Activated CD4-positive, alpha-beta T cell treated with anti-CD3 and anti-CD28 coated beads, Interleukin-2, amount 50 U/mL, for 48 hours (primary cell): ENCODE data around the gene ATP5MC2.
"Not testable (repeated sequence)": the region's sequence is repeated elsewhere in the genome, so short reads cannot be mapped to it uniquely, and the experiment has no call there.

Experiments
- DNase-seq, 2 experiments: peaks; one replicate each; pipeline ENCODE4 v3.0.0-alpha.2; 2020

The ATP5MC2 gene

DNA sequence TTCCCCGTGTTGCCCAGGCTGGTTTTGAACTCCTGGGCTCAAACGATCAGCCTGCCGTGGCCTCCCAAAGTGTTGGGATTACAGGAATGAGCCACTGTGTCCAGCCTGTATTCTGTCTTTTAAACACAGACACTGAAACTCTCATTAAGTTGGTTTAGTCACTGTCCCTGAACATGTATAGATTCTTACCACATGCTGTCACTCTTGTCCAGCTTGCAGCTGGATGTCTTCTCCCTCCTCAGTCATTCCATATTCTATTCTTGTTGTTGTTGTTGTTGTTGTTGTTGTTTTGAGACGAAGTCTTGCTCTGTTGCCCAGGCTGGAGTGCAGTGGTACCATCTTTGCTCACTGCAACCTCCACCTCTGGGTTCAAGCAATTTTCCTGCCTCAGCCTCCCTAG is 12.3 kb upstream of the ATP5MC2 start:
- no peak for DNase-seq

DNA sequence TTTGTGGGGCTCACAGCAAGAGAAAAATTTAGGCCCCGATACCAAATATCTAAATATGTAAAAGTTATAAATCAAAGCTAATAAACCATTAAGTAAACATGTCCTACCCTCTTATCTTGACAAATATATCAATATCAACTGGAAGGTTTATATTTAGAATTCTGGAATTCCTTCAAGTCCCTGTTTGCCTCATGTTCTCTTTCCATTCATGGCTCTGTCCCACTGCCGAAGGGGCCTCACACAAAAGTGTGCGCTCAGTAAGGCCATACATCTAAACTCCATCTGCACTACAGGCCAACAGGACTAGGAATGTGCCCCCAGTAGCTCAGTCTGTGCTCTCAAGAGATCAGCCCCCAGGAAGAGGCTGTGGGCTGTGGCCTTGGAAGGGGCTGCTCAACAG is 10.6 kb upstream of the ATP5MC2 start:
- DNase-seq = no peak

DNA sequence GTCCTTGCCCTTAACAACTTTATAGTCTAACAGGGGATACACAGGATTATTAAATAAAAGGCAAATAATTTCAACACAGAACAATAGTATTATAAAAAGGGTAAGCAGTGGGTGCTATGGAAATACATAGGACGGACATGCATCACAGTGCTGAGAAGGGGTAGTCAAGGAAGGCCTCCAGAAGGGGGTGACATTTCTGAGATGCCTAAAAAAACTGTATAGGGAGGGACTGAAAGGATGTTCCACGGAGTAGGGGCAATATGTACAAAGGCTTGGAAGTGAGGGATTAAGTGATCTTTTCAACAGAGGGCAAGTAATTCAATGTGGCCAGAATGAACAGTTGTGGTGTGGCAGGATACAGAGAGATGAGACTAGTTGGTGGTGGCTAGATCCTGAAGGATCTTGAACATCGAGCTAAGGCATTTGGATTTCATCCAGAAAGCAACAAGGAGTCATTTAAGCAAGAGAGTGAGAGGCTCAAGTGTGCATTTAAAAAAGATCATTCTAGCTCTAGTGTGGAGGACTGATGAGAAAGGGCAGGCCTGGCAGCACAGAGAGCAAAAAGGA is 8.9 kb upstream of the ATP5MC2 start:
- DNase-seq = no peak

GRCh38 chr12:53683983-53684382 is 8.1 kb upstream of the ATP5MC2 start:
- no peak for DNase-seq

- no peak for DNase-seq
Observed at GRCh38 chr12:53683494-53683893, 7.6 kb upstream of the ATP5MC2 start.

DNA sequence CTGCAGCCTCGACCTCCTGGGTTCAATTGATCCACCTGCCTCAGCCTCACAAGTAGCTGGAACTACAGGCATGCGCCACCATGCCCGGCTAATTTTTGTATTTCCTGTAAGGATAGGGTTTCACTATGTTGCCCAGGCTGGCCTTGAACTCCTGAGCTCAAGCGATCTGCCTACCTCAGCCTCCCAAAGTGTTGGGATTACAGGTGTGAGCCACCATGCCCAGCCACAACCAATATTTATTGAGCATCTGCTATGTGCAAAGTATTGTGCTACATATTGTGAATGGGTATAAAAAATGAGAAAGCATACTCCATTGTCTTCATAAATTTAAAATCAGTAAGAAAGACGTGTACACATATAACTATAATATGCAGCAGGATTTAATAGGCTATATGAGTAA is 4.2 kb upstream of the ATP5MC2 start:
- DNase-seq = not testable (repeated sequence)

GRCh38 chr12:53677800-53678148 is 1.9 kb upstream of the ATP5MC2 start:
- no peak for DNase-seq

GRCh38 chr12:53677016-53677799 is 1.3 kb upstream of the ATP5MC2 start:
- no peak for DNase-seq

GRCh38 chr12:53676656-53677015 is 753 bp upstream of the ATP5MC2 start:
- DNase-seq = peak in 1 of 2 experiments; percentile 38

- DNase-seq = no peak
Observed at GRCh38 chr12:53674977-53675700, 744 bp downstream of the ATP5MC2 start.

DNA sequence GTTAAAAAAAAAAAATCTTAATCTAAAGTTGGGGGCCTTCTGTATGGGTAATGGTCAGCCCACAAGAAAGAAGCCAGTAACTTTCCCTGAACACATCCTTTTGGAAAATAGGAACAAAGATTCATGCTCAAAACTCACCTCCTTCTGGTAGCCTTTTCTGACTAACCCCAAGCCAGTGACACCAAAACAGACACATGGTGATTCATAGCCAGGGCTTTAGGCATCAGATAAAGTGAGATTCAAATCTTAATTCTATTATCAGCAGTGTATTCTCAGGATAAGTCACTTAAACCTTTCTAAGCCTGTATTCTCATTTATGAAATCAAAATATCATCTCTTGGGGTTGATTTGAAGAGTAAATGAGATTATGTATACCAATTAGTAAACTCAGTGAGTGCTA is 4.9 kb downstream of the ATP5MC2 start:
- no peak for DNase-seq

- no peak for DNase-seq
Observed at GRCh38 chr12:53670308-53670707, 5.6 kb downstream of the ATP5MC2 start.

- DNase-seq = no peak
Observed at GRCh38 chr12:53667080-53667479, 8.8 kb downstream of the ATP5MC2 start.

- no peak for DNase-seq
Observed at GRCh38 chr12:53664936-53665335, 10.9 kb downstream of the ATP5MC2 start.

GRCh38 chr12:53664191-53664590 is 11.7 kb downstream of the ATP5MC2 start:
- DNase-seq = no peak

- DNase-seq = no peak
Observed at GRCh38 chr12:53660041-53660440, 15.8 kb downstream of the ATP5MC2 start.

DNA sequence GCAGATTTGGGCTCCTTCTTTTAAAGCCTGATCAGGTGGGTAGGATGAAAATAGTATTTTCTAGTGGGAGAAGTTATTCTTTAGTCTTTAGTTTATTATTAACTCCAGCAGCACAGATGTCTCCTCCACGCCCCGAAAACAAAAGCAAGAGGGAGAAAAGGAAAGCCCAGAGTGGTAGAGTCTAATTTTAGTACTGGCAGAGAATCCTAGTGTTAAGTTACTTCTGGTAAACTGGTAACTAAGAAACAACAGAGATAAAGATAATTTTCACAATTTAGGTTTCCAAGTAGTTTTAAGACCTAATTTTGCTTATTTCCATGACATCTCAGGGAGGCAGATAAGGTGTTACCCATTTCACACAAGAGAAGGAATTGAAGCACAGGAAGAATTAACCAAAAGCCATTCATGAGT is 16.3 kb downstream of the ATP5MC2 start:
- no peak for DNase-seq

- no peak for DNase-seq
Observed at GRCh38 chr12:53659011-53659551, 16.8 kb downstream of the ATP5MC2 start.

- no peak for DNase-seq
Observed at GRCh38 chr12:53657041-53657440, 18.8 kb downstream of the ATP5MC2 start.

GRCh38 chr12:53653595-53653994 is 22.3 kb downstream of the ATP5MC2 start:
- no peak for DNase-seq

DNA sequence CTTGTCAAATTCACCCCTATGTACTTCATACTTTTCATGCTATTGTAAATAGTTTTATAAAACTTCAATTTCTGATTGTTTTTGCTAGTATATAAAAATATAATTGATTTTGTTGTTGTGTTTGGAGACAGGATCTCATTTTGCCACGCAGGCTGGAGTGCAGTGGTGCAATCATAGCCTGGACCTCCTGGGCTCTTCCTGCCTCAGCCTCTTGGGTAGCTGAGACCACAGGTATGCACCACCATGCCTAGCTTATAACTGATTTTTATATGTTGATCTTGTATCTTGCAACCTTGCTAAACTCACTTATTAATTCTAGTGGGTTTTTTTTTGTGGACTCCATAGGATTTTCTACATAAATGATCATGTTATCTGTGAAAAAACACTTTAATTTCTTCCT is 23.5 kb downstream of the ATP5MC2 start:
- DNase-seq = no peak

- no peak for DNase-seq
Observed at GRCh38 chr12:53651737-53652136, 24.1 kb downstream of the ATP5MC2 start.

DNA sequence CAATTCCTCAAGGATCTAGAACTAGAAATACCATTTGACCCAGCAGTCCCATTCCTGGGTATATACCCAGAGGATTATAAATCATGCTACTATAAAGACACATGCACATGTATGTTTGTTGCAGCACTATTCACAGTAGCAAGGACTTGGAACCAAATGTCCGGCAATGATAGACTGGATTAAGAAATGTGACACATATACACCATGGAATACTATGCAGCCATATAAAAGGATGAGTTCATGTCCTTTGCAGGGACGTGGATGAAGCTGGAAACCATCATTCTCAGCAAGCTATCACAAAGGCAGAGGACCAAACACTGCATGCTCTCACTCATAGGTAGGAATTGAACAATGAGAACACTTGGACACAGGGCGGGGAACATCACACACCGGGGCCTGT is 29.6 kb downstream of the ATP5MC2 start:
- not testable (repeated sequence) for DNase-seq

GRCh38 chr12:53645165-53645564 is 30.7 kb downstream of the ATP5MC2 start:
- no peak for DNase-seq
